GM19351 (cell line): ENCODE results near the gene ITIH3.

Source experiments
- ATAC-seq: cut with Tn5 transposase; IDR thresholded peaks from one replicate; pipeline ENCODE4 v1.9.1; 2021; ENCODE audit warnings: mild to moderate bottlenecking, moderate library complexity; ENCODE audit not compliant: unreplicated experiment

Gene ITIH3

DNA sequence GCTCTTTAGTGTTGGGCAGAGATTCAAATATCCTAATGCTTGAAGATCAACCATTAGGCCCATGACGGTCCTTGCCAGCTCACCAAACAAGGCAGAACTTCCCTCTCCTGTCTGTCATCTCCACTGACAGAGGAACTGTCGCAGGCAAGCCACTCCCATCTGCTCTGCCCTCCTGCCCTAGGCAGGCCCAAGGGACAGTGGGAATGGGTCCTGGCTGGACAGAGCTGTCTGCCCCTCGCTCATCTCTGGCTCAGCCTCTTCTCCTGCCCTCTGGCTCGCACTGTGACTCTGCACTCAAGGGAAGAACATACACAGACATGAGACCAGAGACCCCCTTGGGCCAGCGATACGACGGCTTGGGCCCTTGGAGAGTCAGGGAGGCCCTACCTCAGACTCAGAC, 47.8 kb downstream of the ITIH3 start:
- no peak for ATAC-seq

DNA sequence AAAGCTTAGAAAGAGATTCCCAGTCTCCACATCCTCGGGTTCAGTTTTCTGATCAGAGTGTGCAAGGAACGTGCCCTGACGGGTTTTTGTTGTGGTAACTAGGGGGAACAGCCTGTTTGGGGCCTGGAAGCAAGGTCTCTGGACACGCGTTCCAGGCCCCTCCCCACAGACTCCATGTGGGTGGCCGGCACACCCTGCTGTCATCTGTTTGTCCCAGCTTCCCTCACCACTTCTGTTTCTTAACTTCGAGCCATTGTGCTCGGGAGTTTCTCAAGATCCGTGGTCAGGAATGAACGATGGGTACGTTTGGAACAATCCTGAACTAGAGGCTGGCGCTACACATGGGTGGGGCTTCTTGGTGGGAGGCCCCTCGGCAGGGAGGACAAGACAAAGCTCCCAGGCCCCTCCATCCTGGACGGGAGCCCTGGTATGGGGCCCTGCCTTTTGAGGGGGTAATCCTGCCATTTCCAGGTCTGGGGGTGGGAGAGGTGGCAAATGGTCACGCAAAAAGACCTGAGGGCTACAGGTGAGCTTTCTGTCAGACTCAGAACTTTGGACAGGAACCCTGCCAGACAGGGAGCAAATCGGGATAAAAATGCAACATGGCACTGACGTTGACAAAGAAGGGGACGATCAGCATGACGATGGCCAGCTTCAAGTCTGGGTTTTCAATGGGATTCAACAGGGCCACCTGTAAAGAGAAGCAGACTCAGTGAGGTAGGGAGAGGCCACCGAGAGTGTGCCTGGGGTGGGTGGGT, 48.7 kb downstream of the ITIH3 start:
- ATAC-seq = no peak

GRCh38 chr3:52843881-52844280, 49.3 kb downstream of the ITIH3 start:
- no peak for ATAC-seq

DNA sequence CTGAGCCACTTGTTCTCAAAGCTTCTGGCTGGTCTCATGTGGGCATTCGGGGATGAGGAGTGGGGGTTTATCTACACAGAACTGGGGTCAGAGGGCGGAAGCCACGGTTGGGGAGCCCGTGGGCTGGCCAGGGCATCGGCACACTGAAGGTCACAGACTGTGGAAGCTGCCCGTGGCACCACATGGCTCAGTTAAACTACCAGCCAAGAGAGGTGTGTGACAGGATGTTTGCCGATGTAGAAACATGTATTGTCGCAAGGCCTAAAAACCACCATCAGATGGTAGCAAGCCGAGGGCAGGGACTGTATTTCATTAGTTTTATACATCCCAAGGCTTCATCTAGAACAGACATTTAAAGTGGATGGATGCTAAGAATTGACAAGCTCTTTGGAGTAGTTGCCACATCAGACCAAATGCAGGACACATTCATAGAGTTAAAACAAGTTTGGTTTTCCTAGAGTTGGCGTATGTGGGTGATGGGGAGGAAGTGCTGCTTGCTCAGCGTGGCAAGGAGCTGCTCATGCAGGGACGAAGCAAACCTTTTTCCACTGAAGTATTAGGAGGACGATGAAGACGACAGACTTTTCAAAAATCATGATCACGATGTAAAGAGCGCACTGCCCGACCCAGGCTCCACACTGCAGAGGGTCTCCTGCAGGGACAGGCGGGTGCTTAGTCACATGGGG, 49.8 kb downstream of the ITIH3 start:
- no peak for ATAC-seq

DNA sequence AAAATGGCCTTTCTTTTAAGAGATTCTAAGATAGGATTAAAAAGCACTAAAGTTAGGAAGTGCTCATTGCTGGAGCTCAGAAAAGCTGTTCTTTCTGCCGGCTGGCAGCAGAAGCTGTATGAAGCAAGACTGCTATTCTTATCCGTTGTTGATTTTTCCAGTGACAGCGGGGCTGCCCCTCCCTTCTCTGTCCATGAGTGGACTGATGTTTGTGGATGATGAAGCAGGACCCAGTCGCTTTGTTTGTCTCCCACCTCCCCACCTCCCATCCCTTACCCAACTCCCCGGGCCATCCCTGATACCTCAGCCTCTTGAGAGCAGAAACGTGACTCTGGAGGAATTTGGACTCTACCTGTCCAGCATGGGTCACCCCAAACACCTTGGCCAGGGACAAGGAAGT, 50.6 kb downstream of the ITIH3 start:
- no peak for ATAC-seq

GRCh38 chr3:52845691-52846431, 51.3 kb downstream of the ITIH3 start:
- ATAC-seq = no peak

DNA sequence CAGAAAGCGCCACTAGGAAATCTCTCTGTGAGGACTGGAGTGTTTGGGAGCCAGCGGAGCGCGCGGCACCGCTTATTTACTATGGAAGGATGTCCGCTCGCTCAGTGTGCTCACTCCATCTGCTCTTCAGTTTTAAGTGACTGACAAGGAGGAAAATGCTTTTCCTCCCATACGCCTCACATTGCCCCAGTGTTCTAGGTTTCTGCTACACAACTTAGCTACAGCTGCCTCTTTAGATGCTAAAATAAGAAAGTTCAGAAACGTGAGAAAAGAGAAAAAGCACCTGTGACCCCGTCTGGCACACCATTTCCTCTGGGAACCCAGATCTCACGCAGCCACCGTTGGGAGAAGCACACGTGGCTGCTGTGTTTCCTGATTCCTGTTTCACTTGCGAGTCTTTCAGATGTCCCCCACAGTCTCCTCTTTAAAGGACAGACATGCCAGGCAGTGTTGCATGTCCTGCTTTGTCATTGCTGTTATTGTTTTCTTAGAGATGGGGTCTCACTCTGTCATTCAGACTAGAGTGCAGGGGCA, 51.9 kb downstream of the ITIH3 start:
- no peak for ATAC-seq

DNA sequence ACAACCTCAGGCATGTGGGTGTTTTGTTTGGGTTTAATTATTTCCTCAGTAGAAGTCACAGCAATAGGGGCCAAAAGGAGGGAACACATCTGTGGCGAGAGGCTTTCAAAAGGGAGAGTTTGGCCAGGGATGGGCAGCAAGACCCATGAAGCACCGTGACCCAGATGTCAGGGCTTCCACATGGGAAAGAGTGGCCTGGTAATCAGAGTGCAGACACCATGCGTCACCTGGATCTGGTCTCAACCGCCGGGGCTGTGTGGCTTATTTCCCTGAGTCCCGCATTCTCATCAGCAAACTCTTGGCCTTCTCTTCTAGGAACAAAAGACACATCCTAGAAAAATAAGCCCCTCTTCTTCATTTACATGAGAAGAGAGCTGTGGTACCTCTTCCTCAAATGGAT, 52.6 kb downstream of the ITIH3 start:
- ATAC-seq = no peak

DNA sequence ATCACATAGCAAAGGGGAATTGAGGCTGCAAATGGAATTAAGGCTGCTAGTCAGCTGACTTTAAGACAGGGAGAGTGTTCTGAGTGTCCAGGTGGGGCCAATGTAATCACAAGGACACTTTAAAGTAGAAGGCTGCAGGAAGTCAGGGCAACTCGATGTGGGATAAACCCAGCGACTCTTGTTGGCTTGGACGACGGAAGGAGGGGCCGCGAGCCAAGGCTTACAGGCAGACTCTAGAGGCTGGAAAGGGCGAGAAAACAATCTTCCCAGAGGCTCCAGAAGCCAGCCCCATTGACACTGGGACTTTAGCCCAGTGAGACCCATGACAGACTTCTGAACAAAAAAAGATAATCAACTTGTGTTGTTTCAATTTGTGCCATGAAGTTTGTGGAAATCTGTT, 53.1 kb downstream of the ITIH3 start:
- ATAC-seq = no peak

DNA sequence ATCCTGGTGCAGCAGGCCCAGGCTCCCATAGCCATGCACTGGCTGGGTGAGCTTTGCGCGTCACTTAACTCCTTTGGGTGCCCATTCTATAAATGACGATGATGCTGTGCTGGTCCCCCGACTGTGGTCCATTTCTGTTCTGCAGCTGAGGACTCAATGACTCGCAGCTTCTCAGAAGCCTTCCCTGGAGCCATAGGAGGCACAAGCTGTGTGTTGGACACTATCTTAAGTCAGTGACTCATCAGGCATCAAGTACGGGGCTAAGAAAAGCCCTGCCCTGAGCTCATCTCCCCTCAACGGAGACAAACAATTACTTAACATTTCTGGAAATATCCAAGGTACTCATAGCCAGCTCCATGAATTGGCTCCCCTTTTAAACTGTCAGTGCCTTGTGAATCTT, 54.0 kb downstream of the ITIH3 start:
- ATAC-seq = no peak

DNA sequence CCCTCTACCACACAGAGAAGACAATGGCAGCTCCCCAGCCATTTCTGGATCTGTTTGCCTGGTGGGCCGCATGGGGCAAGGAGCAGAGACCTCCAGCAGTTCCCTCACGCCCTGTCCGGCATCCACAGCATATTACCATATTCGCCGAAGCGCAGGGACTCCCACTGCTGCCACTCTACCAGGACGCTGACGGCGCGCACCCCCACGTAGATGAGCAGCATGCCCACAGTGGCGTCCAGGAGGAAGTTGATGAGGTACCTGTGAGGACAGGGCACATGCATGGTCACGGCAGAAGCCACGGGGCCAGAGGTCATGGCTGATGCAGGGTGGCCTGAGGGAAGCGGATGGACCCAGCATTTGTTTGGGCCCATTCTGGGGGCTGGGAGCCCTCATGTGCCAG, 55.1 kb downstream of the ITIH3 start:
- ATAC-seq = no peak

GRCh38 chr3:52851348-52851747, 56.8 kb downstream of the ITIH3 start:
- ATAC-seq = no peak

- no peak for ATAC-seq
Observed at GRCh38 chr3:52852419-52852818, 57.8 kb downstream of the ITIH3 start.

- ATAC-seq = no peak
Observed at GRCh38 chr3:52854013-52854412, 59.4 kb downstream of the ITIH3 start.

GRCh38 chr3:52856666-52857065, 62.1 kb downstream of the ITIH3 start:
- ATAC-seq = no peak

- ATAC-seq = no peak
Observed at GRCh38 chr3:52857133-52857532, 62.5 kb downstream of the ITIH3 start.

DNA sequence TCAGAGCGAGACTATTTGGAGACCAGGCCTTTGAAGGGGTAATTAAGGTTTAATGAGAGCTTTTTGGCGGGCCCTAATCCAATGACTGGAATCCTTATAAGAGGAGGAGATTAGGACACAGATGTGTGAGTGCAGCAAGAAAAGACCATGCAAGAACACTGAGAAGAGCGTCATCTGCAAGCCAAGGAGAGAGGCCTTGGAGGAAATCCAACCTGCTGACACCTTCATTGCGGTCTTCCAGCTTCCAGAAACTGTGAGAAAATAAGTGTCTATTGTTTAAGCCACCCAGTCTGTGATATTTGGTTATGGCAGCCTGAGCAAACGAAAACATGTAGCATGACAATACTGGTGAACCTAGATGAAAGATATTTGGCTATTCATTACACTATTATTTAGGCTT, 63.3 kb downstream of the ITIH3 start:
- no peak for ATAC-seq
